ENCODE results near the gene FEZF1. TPM values are rescaled to one million over a fixed set of nuclear protein-coding genes. Genes with fewer than 3 reads are reported as not detected.

FEZF1 gene
- total and polyA plus RNA-seq, 11 donors, result 0.16 to 0.20 TPM; not detected in 9

- TF ChIP-seq CTCF (IDR thresholded peaks at IDR 0.05) (no peak), POLR2A (IDR thresholded peaks at IDR 0.05) (no peak)
- Histone ChIP-seq H3K9me3 (no peaks in the 10 kb centered on the region), H3K4me1 (peaks cover 0 to 20% (median 7%) of the 10 kb centered on the region in 12 donors), H3K36me3 (no peaks in the 10 kb centered on the region), H3K27me3 (peaks cover 50 to 73% (median 66%) of the 10 kb centered on the region in 9 donors), H3K4me3 (peak overlapping the region in 1 of 12 donors; percentile 3), H3K27ac (no peak overlapping the region)
- intact Hi-C loops (cut with DNase I), result no loop called here
- no peak for DNase-seq
- WGBS, 4 donors, result 6 to 18% (median 10%) methylated on average over 23 to 25 of the region's 25 CpGs
- ATAC-seq, result no peak
These were observed 11.2 kb upstream of the FEZF1 start for GRCh38 chr7:122315507-122316466.

GRCh38 chr7:122314284-122314683 lies 9.7 kb upstream of the FEZF1 start:
- DNase-seq, result no peak
- TF ChIP-seq POLR2A (IDR thresholded peaks at IDR 0.05) (no peak), CTCF (IDR thresholded peaks at IDR 0.05) (no peak)
- Histone ChIP-seq H3K9me3 (no peaks in the 10 kb centered on the region), H3K27me3 (peaks cover 59 to 88% (median 81%) of the 10 kb centered on the region in 9 donors), H3K27ac (no peak overlapping the region), H3K4me1 (peaks cover 0 to 32% (median 16%) of the 10 kb centered on the region in 12 donors), H3K36me3 (no peaks in the 10 kb centered on the region), H3K4me3 (no peak overlapping the region)
- WGBS, 4 donors, result 15 to 28% (median 21%) methylated on average over 4 of the region's 4 CpGs
- ATAC-seq, result no peak
- intact Hi-C loops (cut with DNase I), result no loop called here

DNA sequence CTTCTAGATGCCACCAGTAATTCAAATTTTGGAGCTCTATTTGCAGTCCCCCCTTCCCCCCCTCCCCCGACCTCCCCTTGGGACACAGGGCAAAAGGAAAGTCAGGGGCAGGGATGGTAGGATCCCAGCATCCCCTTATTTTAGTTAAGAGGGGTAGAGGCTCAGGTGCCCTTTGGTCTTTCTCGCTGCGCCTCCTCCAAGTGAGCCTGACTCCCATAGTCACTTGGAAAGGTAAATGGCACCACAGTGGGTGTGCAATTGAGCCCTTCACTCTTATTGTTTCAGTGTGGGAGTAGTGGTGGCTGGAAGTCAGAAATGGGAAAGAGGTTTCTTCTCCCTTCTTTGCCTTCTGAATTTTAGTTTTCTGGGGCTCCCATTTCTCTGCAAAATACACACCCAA lies 8.2 kb upstream of the FEZF1 start:
- H3K9me3 ChIP-seq, result no peaks in the 10 kb centered on the region
- TF ChIP-seq CTCF (IDR thresholded peaks at IDR 0.05), result no peak
- TF ChIP-seq POLR2A (IDR thresholded peaks at IDR 0.05), result no peak
- intact Hi-C loops (cut with DNase I), result no loop called here
- DNase-seq (no peak), ATAC-seq (no peak)
- H3K4me1 ChIP-seq, result peaks cover 0 to 32% (median 16%) of the 10 kb centered on the region in 12 donors
- H3K36me3 ChIP-seq, result no peaks in the 10 kb centered on the region
- WGBS, 4 donors, result 17 to 28% (median 26%) methylated on average over 3 of the region's 3 CpGs
- no peak overlapping the region for H3K27ac ChIP-seq
- H3K4me3 ChIP-seq, result no peak overlapping the region
- H3K27me3 ChIP-seq, result peaks cover 72 to 100% (median 96%) of the 10 kb centered on the region in 9 donors

DNA sequence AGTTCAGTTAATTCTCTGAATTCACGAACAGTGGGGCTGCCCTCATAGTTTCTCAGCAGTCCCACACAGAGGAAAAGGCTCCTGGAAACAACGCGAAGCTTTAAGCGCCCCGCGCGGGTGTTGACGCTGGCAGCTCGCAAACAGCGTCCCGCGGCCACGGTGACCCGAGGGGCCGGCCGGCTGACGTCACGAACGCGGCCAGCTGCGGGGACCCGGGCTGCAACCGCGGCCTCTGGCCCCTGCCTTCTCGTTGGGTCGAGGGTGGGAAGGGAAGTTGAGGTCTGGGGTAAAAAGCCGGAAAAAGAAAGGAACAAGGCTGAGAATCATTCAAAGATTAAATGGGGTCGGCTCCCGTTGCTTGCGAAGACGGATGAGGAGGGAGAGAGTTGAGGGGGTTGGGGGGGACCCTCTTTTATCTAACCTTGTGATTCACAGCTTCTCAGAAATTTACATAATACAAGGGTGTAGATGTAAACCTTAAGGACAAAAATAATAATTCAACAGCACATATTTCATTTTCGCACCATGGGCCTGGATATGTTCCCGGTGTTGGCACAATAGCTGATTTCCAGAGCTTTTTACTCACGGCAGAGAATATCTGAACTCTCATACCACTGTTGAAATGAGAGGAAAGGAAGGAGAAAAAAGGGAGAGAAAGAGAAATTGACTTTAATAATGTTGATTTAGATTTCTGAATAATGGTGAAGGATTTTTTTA lies 7.3 kb upstream of the FEZF1 start:
- Histone ChIP-seq H3K27ac (no peak overlapping the region), H3K27me3 (peaks cover 78 to 100% (median 100%) of the 10 kb centered on the region in 9 donors), H3K36me3 (no peaks in the 10 kb centered on the region), H3K9me3 (no peaks in the 10 kb centered on the region), H3K4me1 (peaks cover 0 to 31% (median 16%) of the 10 kb centered on the region in 12 donors), H3K4me3 (peak overlapping the region in 2 of 12 donors; percentile 2 to 4)
- ATAC-seq, result no peak
- 4 to 7% (median 6%) methylated on average over 34 of the region's 34 CpGs for WGBS, 4 donors
- DNase-seq, result peak in 1 of 5 donors; percentile 58
- TF ChIP-seq POLR2A (IDR thresholded peaks at IDR 0.05) (no peak), CTCF (IDR thresholded peaks at IDR 0.05) (no peak)
- intact Hi-C loops (cut with DNase I), result no loop called here
